NK-92 (cell line): ENCODE data around the gene SMC5.
"Not testable (repeated sequence)": the region's sequence is repeated elsewhere in the genome, so short reads cannot be mapped to it uniquely, and the experiment has no call there.

Experiments
- DNase-seq: peaks from one replicate; lab custom pipeline; 2025; ENCODE audit not compliant: unreplicated experiment; lab: John Stamatoyannopoulos, UW

Gene SMC5

GRCh38 chr9:70258692-70259511 is at the start of gene SMC5:
Gene SMC5 (plus strand): TSS chr9:70258978. CDS start chr9:70259079, 101 bp downstream.
- DNase-seq = peak; percentile 2

DNA sequence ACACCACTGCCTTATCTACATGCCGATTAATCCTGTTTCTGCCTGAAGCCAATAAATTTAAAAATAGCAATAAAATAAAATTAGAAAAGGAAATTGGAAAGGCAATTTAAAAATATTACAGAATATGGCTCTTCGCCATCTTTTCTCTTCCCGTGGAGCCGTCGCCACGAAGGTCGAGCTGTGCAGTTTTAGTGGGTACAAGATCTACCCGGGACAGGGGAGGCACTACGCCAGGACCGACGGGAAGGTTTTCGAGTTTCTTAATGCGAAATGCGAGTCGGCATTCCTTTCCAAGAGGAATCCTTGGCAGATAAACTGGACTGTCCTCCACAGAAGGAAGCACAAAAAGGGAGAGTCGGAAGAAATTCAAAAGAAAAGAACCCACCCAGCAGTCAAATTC is 41.7 kb upstream of the SMC5 start:
- DNase-seq = no peak

DNA sequence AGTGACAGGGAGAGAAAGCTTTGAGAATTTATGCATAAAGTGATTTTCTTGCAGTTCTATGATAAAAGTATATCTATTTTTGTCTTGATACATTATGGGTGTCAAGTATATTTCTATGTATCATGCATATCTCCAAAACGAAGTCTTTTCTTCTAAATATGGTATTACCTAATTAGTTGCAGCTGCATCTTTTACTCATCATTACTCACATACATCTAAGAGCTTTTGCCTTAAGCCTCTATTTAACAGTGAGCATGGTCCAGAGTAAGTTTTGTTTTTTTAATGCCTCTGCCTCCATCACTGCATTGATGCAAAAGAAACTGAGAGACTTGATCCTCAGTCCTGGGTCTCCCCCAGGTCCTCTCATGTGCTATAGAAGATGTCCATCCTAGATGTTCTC is 40.0 kb upstream of the SMC5 start:
- DNase-seq = no peak

DNA sequence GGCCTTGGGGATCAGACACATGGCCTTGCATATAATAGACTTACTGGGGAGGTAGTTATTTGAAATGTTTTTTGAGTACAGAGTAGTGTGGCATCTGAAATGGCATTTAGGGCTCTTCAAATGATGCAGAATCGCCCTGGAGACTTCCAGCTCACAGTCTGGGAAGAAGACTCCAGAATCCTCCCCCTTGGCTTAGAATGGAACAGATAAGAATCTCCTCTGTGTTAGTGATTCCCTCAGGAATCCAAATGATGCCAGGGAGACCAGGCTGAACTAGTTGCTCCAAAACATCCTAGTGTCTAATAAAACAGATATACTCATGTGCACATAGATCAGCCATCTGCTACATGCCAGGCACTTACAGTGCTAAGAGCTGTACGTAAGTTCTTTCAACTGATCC is 38.6 kb upstream of the SMC5 start:
- DNase-seq = no peak

DNA sequence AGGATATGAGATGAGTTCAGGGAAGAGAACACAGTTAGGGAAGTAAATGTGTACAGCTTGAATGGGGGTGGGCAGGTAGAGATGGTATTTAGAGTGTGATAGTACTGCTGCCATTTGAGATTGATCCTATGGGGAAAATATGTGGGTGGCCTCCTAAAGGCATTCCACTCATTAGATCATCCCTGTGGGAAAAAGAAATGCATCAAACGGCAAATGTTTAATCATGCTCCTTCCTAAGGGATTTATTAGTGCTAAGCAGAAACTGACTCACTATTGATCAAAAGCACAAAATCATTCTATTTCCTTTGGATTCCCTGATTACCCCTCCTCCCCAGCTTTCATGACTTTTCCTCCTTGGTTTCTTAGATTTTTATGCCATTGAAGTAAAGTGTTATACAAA is 36.4 kb upstream of the SMC5 start:
- DNase-seq = no peak

GRCh38 chr9:70228118-70228517 is 30.7 kb upstream of the SMC5 start:
- DNase-seq = no peak

GRCh38 chr9:70228611-70229010 is 30.2 kb upstream of the SMC5 start:
- no peak for DNase-seq

DNA sequence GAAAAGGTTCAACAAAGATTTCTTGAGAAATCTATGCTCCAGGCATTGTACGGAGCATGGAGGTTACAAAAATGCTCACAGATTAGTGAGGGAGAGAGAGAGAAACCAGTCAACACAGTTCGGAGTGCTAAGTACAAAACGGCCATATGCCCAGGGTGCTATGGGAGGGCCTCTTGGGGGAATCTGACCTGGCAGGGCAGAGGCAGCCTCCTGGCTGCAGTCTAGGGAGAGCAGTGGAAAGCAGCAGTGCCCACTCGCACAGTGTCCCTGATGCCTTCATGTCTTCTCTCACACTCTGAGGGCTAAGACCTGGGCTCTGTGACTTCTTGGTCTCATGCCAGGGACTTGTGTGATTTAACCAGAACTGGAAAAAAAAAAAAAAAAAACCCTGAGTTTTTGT is 29.8 kb upstream of the SMC5 start:
- no peak for DNase-seq

- DNase-seq = no peak
Observed at GRCh38 chr9:70229579-70229978, 29.2 kb upstream of the SMC5 start.

GRCh38 chr9:70232476-70232875 is 26.3 kb upstream of the SMC5 start:
- no peak for DNase-seq

DNA sequence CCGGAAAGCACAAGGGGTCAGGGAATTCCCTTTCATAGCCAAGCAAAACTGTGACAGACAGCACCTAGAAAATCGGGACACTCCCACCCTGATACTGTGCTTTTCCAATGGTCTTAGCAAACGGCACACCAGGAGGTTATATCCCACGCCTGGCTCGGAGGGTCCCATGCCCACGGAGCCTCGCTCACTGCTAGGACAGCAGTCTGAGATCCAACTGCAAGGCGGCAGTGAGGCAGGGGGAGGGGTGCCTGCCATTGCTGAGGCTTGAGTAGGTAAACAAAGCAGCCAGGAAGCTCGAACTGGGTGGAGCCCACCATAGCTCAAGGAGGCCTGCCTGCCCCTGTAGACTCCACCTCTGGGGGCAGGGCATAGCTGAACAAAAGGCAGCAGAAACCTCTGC is 24.6 kb upstream of the SMC5 start:
- not testable (repeated sequence) for DNase-seq

DNA sequence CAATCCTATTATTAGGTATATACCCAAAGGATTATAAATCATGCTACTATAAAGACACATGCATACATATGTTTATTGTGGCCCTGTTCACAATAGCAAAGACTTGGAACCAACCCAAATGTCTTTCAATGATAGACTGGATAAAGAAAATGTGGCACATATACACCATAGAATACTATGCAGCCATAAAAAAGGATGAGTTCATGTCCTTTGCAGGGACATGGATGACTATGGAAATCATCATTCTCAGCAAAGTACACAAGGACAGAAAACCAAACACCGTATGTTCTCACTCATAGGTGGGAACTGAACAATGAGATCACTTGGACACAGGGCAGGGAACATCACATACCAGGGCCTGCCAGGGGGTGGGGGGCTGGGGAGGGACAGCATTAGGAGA is 12.8 kb upstream of the SMC5 start:
- DNase-seq = not testable (repeated sequence)

- DNase-seq = no peak
Observed at GRCh38 chr9:70250221-70250620, 8.6 kb upstream of the SMC5 start.

DNA sequence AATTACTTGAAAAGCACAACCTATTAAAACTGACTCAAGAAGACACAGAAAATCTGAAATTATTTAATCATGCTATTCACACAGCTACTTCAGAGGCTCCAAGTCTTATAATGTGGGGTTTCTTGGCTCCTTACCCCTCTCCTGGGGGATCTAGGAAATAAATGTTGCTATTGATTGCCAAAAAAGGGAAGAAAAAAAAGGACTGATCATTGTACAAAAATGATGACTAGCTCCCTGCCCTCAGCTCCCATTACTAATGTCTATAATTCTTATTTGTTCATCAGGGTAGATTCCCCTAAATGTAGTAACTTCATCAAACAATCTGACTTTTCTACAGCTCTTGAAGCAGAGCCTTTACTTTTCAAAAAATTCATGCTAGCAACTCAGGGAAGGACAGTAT is 3.3 kb upstream of the SMC5 start:
- no peak for DNase-seq

GRCh38 chr9:70256123-70256551 is 2.6 kb upstream of the SMC5 start:
- no peak for DNase-seq

DNA sequence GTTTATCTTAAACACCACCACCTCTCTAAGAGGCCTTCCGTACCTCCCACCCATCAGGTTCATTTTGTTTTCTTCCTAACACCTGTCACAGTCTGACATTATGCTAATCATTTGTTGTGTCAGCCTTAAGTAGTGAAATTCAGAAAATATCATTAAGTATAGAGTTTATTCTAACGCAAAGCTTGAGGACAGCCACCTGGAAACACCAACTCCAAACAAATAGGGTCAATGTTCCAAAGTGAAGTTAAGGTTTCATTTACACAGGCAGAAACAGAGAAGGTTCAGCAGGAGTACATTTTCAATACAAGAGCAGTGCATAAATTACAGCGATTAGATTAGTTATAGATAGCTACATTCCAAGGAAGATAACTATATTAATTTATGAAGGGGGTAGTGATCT is 1.3 kb upstream of the SMC5 start:
- DNase-seq = no peak

DNA sequence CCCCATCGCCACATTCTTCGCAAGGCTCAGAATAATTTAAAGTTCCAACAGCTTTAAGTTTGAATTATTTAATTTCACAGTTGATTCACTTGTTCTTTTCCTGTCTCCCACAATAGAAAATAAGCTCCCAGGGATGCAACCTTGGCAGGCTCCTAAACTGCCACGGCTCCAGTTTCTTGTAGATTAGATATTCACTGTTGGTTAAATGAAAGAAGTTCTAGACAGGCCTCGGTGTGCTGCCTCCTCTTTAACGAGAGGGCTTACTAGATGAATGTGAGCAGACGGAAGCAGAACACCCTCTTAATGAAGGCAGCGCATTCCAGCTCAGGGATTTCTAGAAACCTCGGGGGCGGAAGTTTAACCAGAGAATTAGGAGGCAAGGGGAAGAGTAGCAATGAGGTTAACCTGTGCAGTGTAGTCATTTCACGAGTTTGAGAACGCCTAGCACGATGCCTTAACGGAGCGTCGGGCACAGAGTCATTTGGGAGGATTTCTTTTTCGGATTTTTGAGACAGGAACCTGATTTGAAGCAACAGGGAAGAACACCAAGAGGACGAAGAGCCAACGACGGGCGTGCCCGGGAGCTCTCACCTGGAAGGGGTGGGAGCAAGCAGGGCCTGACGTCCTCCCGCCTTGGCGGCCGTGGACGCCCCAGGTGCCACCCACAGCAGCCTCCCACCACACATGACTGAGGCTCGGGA is 637 bp upstream of the SMC5 start:
- no peak for DNase-seq

DNA sequence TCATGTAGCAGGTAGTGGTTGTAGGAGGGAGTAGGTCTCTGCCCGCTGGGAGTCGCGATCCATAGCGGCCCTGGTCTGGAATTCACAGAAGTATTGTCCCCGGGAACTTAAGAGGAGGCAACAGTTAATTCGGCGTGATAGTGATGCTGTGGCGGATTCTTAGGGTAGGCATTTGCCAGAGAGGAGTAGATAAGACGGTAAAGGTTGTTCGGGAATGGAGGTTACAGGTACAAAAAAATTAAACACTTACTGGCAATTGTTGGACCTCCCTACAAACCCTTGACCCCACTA is 679 bp downstream of the SMC5 start:
- DNase-seq = no peak

GRCh38 chr9:70260007-70260443 is 1.2 kb downstream of the SMC5 start:
- DNase-seq = no peak

DNA sequence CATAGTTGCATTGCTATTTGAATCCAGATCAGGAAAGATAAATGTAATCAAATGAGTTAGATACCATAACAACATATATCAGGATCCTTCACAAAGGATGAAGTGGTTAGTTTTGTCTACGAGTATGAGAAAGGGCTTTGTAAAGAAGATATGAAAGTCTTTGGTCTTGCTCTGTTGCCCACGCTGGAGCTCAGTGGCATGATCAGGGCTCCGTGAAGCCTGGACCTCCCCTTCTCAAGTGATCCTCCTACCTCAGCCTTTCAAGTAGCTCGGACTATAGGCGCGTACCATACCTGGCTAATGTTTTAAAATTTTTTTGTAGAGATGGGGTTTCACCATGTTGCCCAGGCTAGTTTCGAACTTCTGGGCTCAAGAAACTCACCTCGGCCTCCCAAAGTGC is 1.8 kb downstream of the SMC5 start:
- no peak for DNase-seq

GRCh38 chr9:70261131-70261870 is 2.5 kb downstream of the SMC5 start:
- no peak for DNase-seq

DNA sequence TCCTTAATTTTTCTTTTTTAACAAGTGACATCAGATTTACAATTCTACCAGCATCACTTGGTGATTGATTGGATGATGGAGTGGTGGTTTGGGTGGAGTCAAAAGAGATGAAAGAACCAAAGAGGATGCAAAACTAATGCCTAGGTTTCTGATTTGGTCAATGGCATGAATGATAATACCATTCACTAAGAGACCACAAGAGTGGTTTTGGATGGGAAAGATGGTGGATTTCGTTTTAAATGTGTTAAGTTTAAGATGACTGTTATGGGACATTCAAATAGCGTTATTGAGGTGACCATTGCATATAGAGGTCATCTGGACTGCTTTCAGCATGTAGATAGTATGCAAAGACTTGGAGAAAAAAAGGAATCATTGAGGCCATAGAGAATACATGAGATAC is 3.6 kb downstream of the SMC5 start:
- DNase-seq = no peak
